ENCODE measurements around the gene SLC35B1. TPM values are rescaled to one million over a fixed set of nuclear protein-coding genes. Genes with fewer than 3 reads are reported as not detected.

Gene SLC35B1
- total RNA-seq, 1 experiment from 2014 or later, result 84.6 TPM

DNA sequence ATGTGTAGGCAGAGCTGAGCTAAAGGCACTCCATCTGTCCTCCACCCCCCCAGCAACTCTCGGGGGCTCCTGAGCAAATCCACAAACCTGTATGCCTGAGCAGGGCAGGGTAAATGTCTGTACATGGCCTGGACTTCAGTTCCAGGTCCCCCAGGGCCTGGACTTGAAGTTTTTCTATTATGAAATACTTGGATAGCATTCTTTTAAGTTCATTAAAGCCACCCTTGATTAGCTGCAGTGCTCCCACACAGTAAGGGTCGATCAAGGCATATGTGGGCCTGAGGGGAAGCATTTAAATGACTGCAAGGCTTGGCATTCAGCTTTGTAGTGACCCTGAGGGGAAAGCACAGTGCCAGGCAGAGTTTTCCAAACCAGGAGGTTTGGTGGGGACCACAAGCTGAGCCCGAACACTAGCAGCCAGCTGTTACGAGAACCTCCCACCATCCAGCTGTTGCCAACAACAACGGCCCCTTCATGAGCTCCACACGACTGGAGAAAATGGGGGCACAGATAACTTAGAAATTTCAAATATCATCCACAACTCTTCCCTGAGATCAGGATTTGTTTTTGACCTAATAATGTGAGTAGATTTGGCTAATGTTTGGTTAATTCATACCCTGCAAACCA, 49.5 kb upstream of the SLC35B1 start:
- ATAC-seq, result no peak
- CTCF ChIA-PET, result no interaction called here
- no peaks in the 10 kb centered on the region; the same call in 1 of the 2 replicates for H3K4me1 ChIP-seq (ENCODE audit: control insufficient read depth, insufficient read depth, low read length)
- no peak overlapping the region for H3K27ac ChIP-seq (ENCODE audit: low read length)
- H3K27me3 ChIP-seq (ENCODE audit: control insufficient read depth, insufficient read depth, low read length), result peaks cover 5% of the 10 kb centered on the region; the same call in 1 of the 2 replicates
- in situ Hi-C loops (cut with HindIII; ENCODE audit: low pct_unique_long_range_greater_than_20kb, low sequenced_read_pairs), result no loop called here
- no TSS peak for BruUV-seq (replicated peaks)
- TF ChIP-seq SIN3A (IDR thresholded peaks at IDR 0.05; ENCODE audit: borderline replicate concordance, insufficient read depth, low read depth, low read length), result no peak
- TF ChIP-seq, protein P1, sequence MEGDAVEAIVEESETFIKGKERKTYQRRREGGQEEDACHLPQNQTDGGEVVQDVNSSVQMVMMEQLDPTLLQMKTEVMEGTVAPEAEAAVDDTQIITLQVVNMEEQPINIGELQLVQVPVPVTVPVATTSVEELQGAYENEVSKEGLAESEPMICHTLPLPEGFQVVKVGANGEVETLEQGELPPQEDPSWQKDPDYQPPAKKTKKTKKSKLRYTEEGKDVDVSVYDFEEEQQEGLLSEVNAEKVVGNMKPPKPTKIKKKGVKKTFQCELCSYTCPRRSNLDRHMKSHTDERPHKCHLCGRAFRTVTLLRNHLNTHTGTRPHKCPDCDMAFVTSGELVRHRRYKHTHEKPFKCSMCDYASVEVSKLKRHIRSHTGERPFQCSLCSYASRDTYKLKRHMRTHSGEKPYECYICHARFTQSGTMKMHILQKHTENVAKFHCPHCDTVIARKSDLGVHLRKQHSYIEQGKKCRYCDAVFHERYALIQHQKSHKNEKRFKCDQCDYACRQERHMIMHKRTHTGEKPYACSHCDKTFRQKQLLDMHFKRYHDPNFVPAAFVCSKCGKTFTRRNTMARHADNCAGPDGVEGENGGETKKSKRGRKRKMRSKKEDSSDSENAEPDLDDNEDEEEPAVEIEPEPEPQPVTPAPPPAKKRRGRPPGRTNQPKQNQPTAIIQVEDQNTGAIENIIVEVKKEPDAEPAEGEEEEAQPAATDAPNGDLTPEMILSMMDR (IDR thresholded peaks at IDR 0.05), result no peak
- TF ChIP-seq, protein P2, sequence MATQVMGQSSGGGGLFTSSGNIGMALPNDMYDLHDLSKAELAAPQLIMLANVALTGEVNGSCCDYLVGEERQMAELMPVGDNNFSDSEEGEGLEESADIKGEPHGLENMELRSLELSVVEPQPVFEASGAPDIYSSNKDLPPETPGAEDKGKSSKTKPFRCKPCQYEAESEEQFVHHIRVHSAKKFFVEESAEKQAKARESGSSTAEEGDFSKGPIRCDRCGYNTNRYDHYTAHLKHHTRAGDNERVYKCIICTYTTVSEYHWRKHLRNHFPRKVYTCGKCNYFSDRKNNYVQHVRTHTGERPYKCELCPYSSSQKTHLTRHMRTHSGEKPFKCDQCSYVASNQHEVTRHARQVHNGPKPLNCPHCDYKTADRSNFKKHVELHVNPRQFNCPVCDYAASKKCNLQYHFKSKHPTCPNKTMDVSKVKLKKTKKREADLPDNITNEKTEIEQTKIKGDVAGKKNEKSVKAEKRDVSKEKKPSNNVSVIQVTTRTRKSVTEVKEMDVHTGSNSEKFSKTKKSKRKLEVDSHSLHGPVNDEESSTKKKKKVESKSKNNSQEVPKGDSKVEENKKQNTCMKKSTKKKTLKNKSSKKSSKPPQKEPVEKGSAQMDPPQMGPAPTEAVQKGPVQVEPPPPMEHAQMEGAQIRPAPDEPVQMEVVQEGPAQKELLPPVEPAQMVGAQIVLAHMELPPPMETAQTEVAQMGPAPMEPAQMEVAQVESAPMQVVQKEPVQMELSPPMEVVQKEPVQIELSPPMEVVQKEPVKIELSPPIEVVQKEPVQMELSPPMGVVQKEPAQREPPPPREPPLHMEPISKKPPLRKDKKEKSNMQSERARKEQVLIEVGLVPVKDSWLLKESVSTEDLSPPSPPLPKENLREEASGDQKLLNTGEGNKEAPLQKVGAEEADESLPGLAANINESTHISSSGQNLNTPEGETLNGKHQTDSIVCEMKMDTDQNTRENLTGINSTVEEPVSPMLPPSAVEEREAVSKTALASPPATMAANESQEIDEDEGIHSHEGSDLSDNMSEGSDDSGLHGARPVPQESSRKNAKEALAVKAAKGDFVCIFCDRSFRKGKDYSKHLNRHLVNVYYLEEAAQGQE (IDR thresholded peaks at IDR 0.05; ENCODE audit: insufficient read depth in 1 of 2, low read depth in 2 of 2, low read length in 1 of 2), result no peak
- no peak for TF ChIP-seq POLR2AphosphoS5 (IDR thresholded peaks at IDR 0.05; ENCODE audit: low read depth, low read length)
- no peak for TF ChIP-seq TCF7L2 (IDR thresholded peaks at IDR 0.05; ENCODE audit: low read depth, low read length)
- H3K4me3 ChIP-seq (ENCODE audit: low read depth in 2 of 2, low read length in 2 of 2), result no peak overlapping the region
- intact Hi-C loops (cut with micrococcal nuclease; ENCODE audit: unreplicated experiment), result no loop called here
- no peaks in the 10 kb centered on the region for H3K36me3 ChIP-seq (ENCODE audit: control insufficient read depth, insufficient read depth, low read length)
- DNase-seq (ENCODE audit: low read depth, low spot score), result no peak
- POLR2A ChIA-PET, result interaction anchor here (0.6 to 0.7 kb wide), 3 partner anchors 278 to 1069 kb away, joined by 5 to 21 read pairs (median 14); no protein-coding TSS in a partner anchor
- no peaks in the 10 kb centered on the region for H3K9me3 ChIP-seq (ENCODE audit: control insufficient read depth, insufficient read depth, low read depth, low read length)

DNA sequence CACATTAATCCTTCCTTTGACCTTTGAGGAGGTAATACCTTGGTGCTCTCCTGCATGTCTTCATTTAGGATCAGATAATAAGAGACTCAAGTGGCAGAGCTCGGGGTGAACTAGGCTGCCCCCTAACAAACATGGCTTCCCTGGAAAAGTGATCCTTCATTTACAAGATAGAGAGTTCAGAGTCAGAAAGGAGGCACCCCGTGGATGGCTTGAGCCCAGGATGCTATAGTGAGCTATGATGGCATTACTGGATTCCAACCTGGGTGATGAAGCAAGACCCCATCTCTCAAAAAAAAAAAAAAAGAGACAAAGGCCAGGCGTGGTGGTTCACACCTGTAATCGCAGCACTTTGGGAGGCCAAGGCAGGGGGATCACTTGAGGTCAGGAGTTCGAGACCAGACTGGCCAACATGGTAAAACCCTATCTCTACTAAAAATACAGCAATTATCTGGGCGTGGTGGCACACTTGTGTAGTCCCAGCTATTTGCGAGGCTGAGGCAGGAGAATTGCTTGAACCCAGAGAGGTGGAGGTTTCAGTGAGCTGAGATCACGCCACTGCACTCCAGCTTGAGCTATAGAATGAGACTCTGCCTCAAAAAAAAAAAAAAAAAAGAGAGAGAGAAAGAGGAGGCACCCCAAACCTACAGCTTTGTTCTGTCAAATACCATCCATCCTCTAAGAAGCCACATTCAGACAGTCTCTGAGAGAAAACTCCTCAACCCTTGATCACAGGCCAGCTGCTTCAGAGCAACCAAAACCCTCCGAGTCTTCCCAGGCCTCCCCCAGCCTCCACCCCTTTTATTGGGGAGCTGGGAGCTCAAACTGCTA, 48.8 kb upstream of the SLC35B1 start:
- intact Hi-C loops (cut with micrococcal nuclease; ENCODE audit: unreplicated experiment), result no loop called here
- ChIA-PET POLR2A (interaction anchor here (0.6 to 0.7 kb wide), 3 partner anchors 277 to 1605 kb away, joined by 5 to 14 read pairs (median 7); no protein-coding TSS in a partner anchor), CTCF (interaction anchor here (0.6 kb wide), 1 partner anchor 954 kb away, joined by 5 read pairs; no protein-coding TSS in a partner anchor)
- H3K4me3 ChIP-seq (ENCODE audit: low read depth in 2 of 2, low read length in 2 of 2), result no peak overlapping the region
- peaks cover 2% of the 10 kb centered on the region; the same call in 1 of the 2 replicates for H3K27me3 ChIP-seq (ENCODE audit: control insufficient read depth, insufficient read depth, low read length)
- BruUV-seq (replicated peaks), result no TSS peak
- no peaks in the 10 kb centered on the region for H3K9me3 ChIP-seq (ENCODE audit: control insufficient read depth, insufficient read depth, low read depth, low read length)
- no peaks in the 10 kb centered on the region; the same call in 1 of the 2 replicates for H3K4me1 ChIP-seq (ENCODE audit: control insufficient read depth, insufficient read depth, low read length)
- in situ Hi-C loops (cut with HindIII; ENCODE audit: low pct_unique_long_range_greater_than_20kb, low sequenced_read_pairs), result no loop called here
- TF ChIP-seq TCF7L2 (IDR thresholded peaks at IDR 0.05; ENCODE audit: low read depth, low read length) (no peak), POLR2AphosphoS5 (IDR thresholded peaks at IDR 0.05; ENCODE audit: low read depth, low read length) (no peak), SIN3A (IDR thresholded peaks at IDR 0.05; ENCODE audit: borderline replicate concordance, insufficient read depth, low read depth, low read length) (no peak)
- TF ChIP-seq, protein P1 (IDR thresholded peaks at IDR 0.05), result no peak
- TF ChIP-seq, protein P2 (IDR thresholded peaks at IDR 0.05; ENCODE audit: insufficient read depth in 1 of 2, low read depth in 2 of 2, low read length in 1 of 2), result no peak
- H3K36me3 ChIP-seq (ENCODE audit: control insufficient read depth, insufficient read depth, low read length), result no peaks in the 10 kb centered on the region
- no peak overlapping the region for H3K27ac ChIP-seq (ENCODE audit: low read length)
- ATAC-seq (no peak), DNase-seq (ENCODE audit: low read depth, low spot score) (no peak)

Measured in Panc1 (cell line).